HepG2 (cell line): Measurements from ENCODE around the gene RAD1. TPM values are rescaled to one million over a fixed set of nuclear protein-coding genes. Genes with fewer than 3 reads are reported as not detected.

Source experiments
- ATAC-seq: fragments of 200-7000 bp; cut with Tn5 transposase; 3 replicates; pipeline ENCODE4 v1.9.1; 2020; ENCODE audit warnings: mild to moderate bottlenecking, moderate library complexity
- BruUV-seq: library from RNA; stranded (reverse); fragments of 400-500 nt; replicated peaks from 2 replicates; lab custom pipeline; 2021; lab: Mats Ljungman, UMichigan
- CTCF ChIA-PET: fragments of 300-600 bp; formaldehyde crosslinking; extraction: SDS; loops from one replicate; lab custom pipeline; 2021; ENCODE audit warnings: low total read pairs, inconsistent platforms, low intra/inter-chr PET ratio; lab: Yijun Ruan, JAX
- POLR2A ChIA-PET: fragments of 350-600 bp; sonication (Branson Sonifier 250); formaldehyde crosslinking; loops from one replicate; lab custom pipeline; 2020; ENCODE audit warnings: antibody characterized with exemption, inconsistent platforms; lab: Yijun Ruan, JAX
- DNase-seq: peaks from one replicate; pipeline ENCODE4 v3.0.0-alpha.2; 2015; ENCODE audit warnings: low spot score
- FAIRE-seq: peaks from 3 replicates; lab custom pipeline; 2011; peaks lifted over from hg19 to GRCh38; lab: Jason Lieb, UNC
- H2AFZ ChIP-seq: one replicate; pipeline ENCODE4 v1.6.1; 2011; ENCODE audit warnings: low read length, inconsistent platforms
- H3K27ac ChIP-seq: fragments of 300-600 bp; 3 replicates; pipeline ENCODE4 v1.8.0; 2011; ENCODE audit warnings: mixed run types, mild to moderate bottlenecking, mixed read lengths, low read length, inconsistent platforms; ENCODE audit not compliant: insufficient read depth; ENCODE audit errors: extremely low read length
- H3K27me3 ChIP-seq, 2 experiments: fragments of 200-600 bp in 1 of 2; 2 replicates in 1 of 2; 3 replicates in 1 of 2; pipeline versions ENCODE4 v1.6.0 to v1.8.0; 2011; ENCODE audit warnings: low read length in 2 of 2, mild to moderate bottlenecking in 2 of 2, moderate library complexity in 2 of 2, inconsistent platforms in 1 of 2; ENCODE audit not compliant: insufficient read depth in 2 of 2, control insufficient read depth in 1 of 2
- H3K36me3 ChIP-seq, 2 experiments: fragments of 200-600 bp in 1 of 2; replicated peaks in 1 of 2; 2 replicates in 1 of 2; 3 replicates in 1 of 2; pipeline versions ENCODE4 v1.5.1 to v1.8.0; 2011; ENCODE audit warnings: low read length in 2 of 2, inconsistent platforms in 1 of 2; ENCODE audit not compliant: insufficient read depth in 2 of 2, control insufficient read depth in 1 of 2
- H3K4me1 ChIP-seq: 2 replicates; pipeline ENCODE4 v1.5.1; 2012; ENCODE audit warnings: low read length, inconsistent platforms; ENCODE audit not compliant: insufficient read depth
- H3K4me2 ChIP-seq: 2 replicates; pipeline ENCODE4 v1.6.0; 2011; ENCODE audit warnings: low read depth, low read length, inconsistent platforms
- H3K4me3 ChIP-seq, 3 experiments: fragments of 200-600 bp in 1 of 3; sonication (generic), shearing (Covaris generic) in 1 of 3; replicated peaks in 1 of 3; 2 replicates each; pipeline ENCODE4 v1.5.1; 2011 to 2016; ENCODE audit warnings: low read length in 3 of 3, inconsistent platforms in 2 of 3, low read depth in 2 of 3, mild to moderate bottlenecking in 2 of 3, control low read depth in 1 of 3, mixed read lengths in 1 of 3; ENCODE audit not compliant: insufficient read depth in 1 of 3
- H3K79me2 ChIP-seq: one replicate; pipeline ENCODE4 v1.6.1; 2011; ENCODE audit warnings: low read length, inconsistent platforms; ENCODE audit not compliant: insufficient read depth
- H3K9ac ChIP-seq: 2 replicates; pipeline ENCODE4 v1.6.0; 2011; ENCODE audit warnings: mild to moderate bottlenecking, low read depth, low read length, inconsistent platforms; ENCODE audit not compliant: insufficient read depth
- H3K9me3 ChIP-seq: 2 replicates; pipeline ENCODE4 v1.5.1; 2012; ENCODE audit warnings: mild to moderate bottlenecking, low read length
- H4K20me1 ChIP-seq: 2 replicates; pipeline ENCODE4 v1.6.0; 2011; ENCODE audit warnings: inconsistent platforms, mild to moderate bottlenecking, low read length, moderate library complexity; ENCODE audit not compliant: insufficient read depth
- FOXC1 ChIP-seq: sonication (generic); formaldehyde crosslinking; IDR thresholded peaks from 2 replicates; pipeline ENCODE4 v1.8.0; 2022; ENCODE audit warnings: mild to moderate bottlenecking, missing genetic modification reagents, borderline replicate concordance
- KDM5B ChIP-seq: sonication (generic); formaldehyde crosslinking; IDR thresholded peaks from 2 replicates; pipeline ENCODE4 v1.4.0; 2020; ENCODE audit warnings: missing genetic modification reagents, mild to moderate bottlenecking, borderline replicate concordance
- SETDB1 ChIP-seq: sonication (generic); formaldehyde crosslinking; IDR thresholded peaks from 2 replicates; pipeline ENCODE4 v1.5.1; 2020; ENCODE audit warnings: missing genetic modification reagents, mild to moderate bottlenecking, borderline replicate concordance
- SSRP1 ChIP-seq: IDR thresholded peaks from 2 replicates; pipeline ENCODE4 v1.6.1; 2016; ENCODE audit warnings: control low read depth
- ZFP36 ChIP-seq: fragments of 150-350 bp; IDR thresholded peaks from 2 replicates; pipeline ENCODE4 v1.6.1; 2018; ENCODE audit warnings: borderline replicate concordance, low read length, low read depth; ENCODE audit not compliant: partially characterized antibody
- ZFYVE20 ChIP-seq: sonication (generic); formaldehyde crosslinking; IDR thresholded peaks from 2 replicates; pipeline ENCODE4 v1.8.0; 2023; ENCODE audit warnings: low read depth, mild to moderate bottlenecking, moderate library complexity, missing genetic modification reagents, borderline replicate concordance
- ZSCAN29 ChIP-seq: sonication (generic); formaldehyde crosslinking; conservative IDR thresholded peaks from 2 replicates; pipeline ENCODE4 v1.4.0; 2020; ENCODE audit warnings: mild to moderate bottlenecking, missing genetic modification reagents
- ZSCAN9 ChIP-seq: IDR thresholded peaks from 2 replicates; pipeline ENCODE4 v1.6.1; 2016; ENCODE audit warnings: borderline replicate concordance
- WGBS: methylation state at CpG from one replicate; pipeline ENCODE4 v1.1.6; 2017; ENCODE audit warnings: low lambda C conversion rate; 5-methylcytosine and 5-hydroxymethylcytosine counted together
- in situ Hi-C: cut with HindIII; loops from 2 replicates; pipeline ENCODE4 v1.10.0; 2017; ENCODE audit warnings: low pct_unique_long_range_greater_than_20kb; ENCODE audit not compliant: extremely low pct_ligation_motif_present
- intact Hi-C: fragments of 100-400 bp; cut with micrococcal nuclease; formaldehyde crosslinking; loops from one replicate; pipeline ENCODE4 v1.10.0; 2022; ENCODE audit not compliant: unreplicated experiment
- polyA plus RNA-seq, 8 experiments: library from polyadenylated mRNA; depleted of rRNA in 3 of 8; stranded (reverse) in 7 of 8; unstranded in 1 of 8; fragments of >200 nt; fragmentation: Illumina TruSeq in 4 of 8; extraction: Trizol in 4 of 8; gene quantifications; 2 replicates each; pipeline versions ENCODE4 v1.2.1 to v1.2.3, GENCODE V29; 2011 to 2016; ENCODE audit warnings: low read depth in 4 of 8, missing spikeins in 1 of 8, mixed read lengths in 1 of 8; ENCODE audit not compliant: insufficient read depth in 1 of 8
- total RNA-seq, 5 experiments: library from RNA; depleted of rRNA; stranded (reverse); fragments of >200 nt; fragmentation: Illumina TruSeq; extraction: Trizol; gene quantifications; 2 replicates each; pipeline ENCODE4 v1.2.3, GENCODE V29; 2016; ENCODE audit warnings: low read depth in 1 of 5
- TF ChIP-seq, protein P1 (sequence below): sonication (generic); formaldehyde crosslinking; IDR thresholded peaks from 2 replicates; pipeline ENCODE4 v1.8.1; 2023; ENCODE audit warnings: mild to moderate bottlenecking, inconsistent platforms, moderate library complexity, missing genetic modification reagents, borderline replicate concordance
- TF ChIP-seq, protein P2 (sequence below): sonication (generic); formaldehyde crosslinking; IDR thresholded peaks from 2 replicates; pipeline ENCODE4 v1.5.0; 2020; ENCODE audit warnings: missing genetic modification reagents, mild to moderate bottlenecking, borderline replicate concordance
- TF ChIP-seq, protein P3 (sequence below): sonication (generic); formaldehyde crosslinking; IDR thresholded peaks from 2 replicates; pipeline ENCODE4 v1.4.0; 2020; ENCODE audit warnings: missing genetic modification reagents, borderline replicate concordance

RAD1 gene
- total and polyA plus RNA-seq, 2 of the 13 experiments (the other 11 are each of a cell fraction or from before 2014, with no cell fraction given): 14.7 to 39.1 TPM

DNA sequence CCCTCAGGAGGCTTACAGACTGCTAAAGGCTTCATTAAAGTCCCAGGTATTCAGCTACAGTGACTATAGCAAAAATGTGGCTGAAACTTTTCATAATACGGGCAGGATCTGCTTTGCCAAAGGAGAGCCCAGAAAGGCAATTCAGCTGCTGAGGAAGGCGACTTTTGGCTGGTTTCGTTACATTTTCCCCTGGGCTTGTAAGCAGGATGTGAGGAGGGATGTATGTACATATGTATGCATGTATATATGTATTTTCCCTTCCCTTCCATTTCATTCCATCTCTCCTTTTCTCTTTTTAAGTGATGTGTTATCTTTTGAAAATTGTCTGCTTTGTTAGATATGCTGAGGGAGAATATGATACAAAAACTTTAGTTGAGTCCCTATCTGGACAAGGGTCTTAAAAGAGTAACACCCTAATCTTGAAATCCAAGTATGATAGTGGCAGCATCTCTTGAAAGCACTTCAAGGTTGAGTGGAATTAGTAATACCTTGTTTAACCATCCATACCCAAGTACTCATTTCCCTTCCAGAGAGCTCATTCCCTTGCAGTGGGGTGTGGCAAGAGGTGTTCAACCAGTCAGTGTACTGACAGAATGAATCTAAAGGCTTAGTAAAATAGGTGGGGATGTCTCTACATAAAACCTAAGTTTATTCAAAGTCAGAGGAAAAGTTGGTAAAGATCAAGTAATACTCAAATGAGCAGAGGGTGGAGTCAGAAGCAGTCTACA, 28.7 kb downstream of the RAD1 start:
- no peak for FAIRE-seq
- Histone ChIP-seq H4K20me1 (no peaks in the 10 kb centered on the region), H2AFZ (no peak overlapping the region), H3K79me2 (no peaks in the 10 kb centered on the region), H3K9ac (no peak overlapping the region), H3K4me3 (no peak overlapping the region), H3K27me3 (no peaks in the 10 kb centered on the region), H3K27ac (no peak overlapping the region), H3K36me3 (no peaks in the 10 kb centered on the region), H3K4me1 (peaks cover 39% of the 10 kb centered on the region), H3K9me3 (no peaks in the 10 kb centered on the region), H3K4me2 (no peak overlapping the region)
- DNase-seq: no peak
- TF ChIP-seq, protein P1, sequence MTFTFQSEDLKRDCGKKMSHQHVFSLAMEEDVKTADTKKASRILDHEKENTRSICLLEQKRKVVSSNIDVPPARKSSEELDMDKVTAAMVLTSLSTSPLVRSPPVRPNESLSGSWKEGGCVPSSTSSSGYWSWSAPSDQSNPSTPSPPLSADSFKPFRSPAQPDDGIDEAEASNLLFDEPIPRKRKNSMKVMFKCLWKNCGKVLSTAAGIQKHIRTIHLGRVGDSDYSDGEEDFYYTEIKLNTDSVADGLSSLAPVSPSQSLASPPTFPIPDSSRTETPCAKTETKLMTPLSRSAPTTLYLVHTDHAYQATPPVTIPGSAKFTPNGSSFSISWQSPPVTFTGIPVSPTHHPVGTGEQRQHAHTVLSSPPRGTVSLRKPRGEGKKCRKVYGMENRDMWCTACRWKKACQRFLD: no peak
- TF ChIP-seq SSRP1 (CRISPR knock-in tag) (no peak), SETDB1 (no peak), KDM5B (CRISPR knock-in tag) (no peak), ZSCAN9 (CRISPR knock-in tag) (no peak), ZFYVE20 (CRISPR knock-in tag) (no peak), ZSCAN29 (CRISPR knock-in tag) (no peak), ZFP36 (no peak), FOXC1 (CRISPR knock-in tag) (no peak)
- TF ChIP-seq, protein P2, sequence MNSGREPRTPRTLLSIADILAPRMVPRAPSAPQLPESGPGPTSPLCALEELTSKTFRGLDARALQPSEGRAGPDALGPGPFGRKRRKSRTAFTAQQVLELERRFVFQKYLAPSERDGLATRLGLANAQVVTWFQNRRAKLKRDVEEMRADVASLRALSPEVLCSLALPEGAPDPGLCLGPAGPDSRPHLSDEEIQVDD: no peak
- TF ChIP-seq, protein P3, sequence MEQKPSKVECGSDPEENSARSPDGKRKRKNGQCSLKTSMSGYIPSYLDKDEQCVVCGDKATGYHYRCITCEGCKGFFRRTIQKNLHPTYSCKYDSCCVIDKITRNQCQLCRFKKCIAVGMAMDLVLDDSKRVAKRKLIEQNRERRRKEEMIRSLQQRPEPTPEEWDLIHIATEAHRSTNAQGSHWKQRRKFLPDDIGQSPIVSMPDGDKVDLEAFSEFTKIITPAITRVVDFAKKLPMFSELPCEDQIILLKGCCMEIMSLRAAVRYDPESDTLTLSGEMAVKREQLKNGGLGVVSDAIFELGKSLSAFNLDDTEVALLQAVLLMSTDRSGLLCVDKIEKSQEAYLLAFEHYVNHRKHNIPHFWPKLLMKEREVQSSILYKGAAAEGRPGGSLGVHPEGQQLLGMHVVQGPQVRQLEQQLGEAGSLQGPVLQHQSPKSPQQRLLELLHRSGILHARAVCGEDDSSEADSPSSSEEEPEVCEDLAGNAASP (CRISPR knock-in tag): no peak
- ChIA-PET CTCF (no interaction called here), POLR2A (no interaction called here)
- no peak for ATAC-seq
- intact Hi-C loops: no loop called here
- 97% methylated on average over 3 of the region's 3 CpGs for WGBS
- in situ Hi-C loops: no loop called here
- no TSS peak for BruUV-seq
